C4-2B (cell line): ENCODE data around the gene SLC2A9.

ENCODE experiments used
- H3K27ac ChIP-seq: fragments of 450-650 bp; 2 replicates; pipeline ENCODE4 v1.5.1; 2017
- ZFX ChIP-seq: fragments of 450-650 bp; IDR thresholded peaks from 2 replicates; pipeline ENCODE4 v1.6.1; 2017
- TF ChIP-seq, protein P1 (sequence below): fragments of 450-650 bp; conservative IDR thresholded peaks from 2 replicates; pipeline ENCODE4 v1.5.1; 2017; ENCODE audit warnings: mild to moderate bottlenecking

Gene SLC2A9

DNA sequence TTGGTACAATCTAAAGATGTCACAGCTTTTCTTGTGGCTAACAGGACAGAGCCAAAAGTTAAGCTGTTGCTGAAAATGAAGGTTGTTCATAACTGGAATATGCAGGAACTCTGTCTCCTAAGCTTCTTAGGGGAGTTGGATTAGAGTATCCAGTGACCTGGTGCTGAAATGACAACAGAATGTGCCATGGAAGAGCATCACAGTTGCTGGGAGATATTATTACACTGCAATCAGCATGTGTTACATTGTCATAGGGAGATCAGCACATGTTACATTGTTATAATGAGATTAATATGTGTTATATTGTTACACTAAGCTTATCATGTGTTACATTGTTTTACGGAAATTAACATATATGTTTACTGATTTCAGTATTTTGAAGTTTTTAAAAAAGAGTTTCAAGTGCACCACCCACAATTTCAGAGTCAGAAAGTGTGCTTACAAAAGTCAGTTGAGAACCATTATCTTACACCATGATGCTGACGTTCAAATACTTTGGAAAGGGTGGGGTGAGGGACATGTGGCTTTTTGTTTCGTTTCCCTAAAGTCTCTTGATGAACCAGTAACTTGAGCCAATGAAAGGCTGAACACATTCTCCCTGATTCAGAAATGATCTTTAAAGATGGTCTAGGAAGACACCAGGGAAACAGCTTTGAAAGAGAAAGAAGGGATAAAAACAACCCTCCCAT, 126.5 kb downstream of the SLC2A9 start:
- no peak for TF ChIP-seq ZFX
- TF ChIP-seq, protein P1, sequence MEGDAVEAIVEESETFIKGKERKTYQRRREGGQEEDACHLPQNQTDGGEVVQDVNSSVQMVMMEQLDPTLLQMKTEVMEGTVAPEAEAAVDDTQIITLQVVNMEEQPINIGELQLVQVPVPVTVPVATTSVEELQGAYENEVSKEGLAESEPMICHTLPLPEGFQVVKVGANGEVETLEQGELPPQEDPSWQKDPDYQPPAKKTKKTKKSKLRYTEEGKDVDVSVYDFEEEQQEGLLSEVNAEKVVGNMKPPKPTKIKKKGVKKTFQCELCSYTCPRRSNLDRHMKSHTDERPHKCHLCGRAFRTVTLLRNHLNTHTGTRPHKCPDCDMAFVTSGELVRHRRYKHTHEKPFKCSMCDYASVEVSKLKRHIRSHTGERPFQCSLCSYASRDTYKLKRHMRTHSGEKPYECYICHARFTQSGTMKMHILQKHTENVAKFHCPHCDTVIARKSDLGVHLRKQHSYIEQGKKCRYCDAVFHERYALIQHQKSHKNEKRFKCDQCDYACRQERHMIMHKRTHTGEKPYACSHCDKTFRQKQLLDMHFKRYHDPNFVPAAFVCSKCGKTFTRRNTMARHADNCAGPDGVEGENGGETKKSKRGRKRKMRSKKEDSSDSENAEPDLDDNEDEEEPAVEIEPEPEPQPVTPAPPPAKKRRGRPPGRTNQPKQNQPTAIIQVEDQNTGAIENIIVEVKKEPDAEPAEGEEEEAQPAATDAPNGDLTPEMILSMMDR: no peak
- H3K27ac ChIP-seq: no peak overlapping the region

DNA sequence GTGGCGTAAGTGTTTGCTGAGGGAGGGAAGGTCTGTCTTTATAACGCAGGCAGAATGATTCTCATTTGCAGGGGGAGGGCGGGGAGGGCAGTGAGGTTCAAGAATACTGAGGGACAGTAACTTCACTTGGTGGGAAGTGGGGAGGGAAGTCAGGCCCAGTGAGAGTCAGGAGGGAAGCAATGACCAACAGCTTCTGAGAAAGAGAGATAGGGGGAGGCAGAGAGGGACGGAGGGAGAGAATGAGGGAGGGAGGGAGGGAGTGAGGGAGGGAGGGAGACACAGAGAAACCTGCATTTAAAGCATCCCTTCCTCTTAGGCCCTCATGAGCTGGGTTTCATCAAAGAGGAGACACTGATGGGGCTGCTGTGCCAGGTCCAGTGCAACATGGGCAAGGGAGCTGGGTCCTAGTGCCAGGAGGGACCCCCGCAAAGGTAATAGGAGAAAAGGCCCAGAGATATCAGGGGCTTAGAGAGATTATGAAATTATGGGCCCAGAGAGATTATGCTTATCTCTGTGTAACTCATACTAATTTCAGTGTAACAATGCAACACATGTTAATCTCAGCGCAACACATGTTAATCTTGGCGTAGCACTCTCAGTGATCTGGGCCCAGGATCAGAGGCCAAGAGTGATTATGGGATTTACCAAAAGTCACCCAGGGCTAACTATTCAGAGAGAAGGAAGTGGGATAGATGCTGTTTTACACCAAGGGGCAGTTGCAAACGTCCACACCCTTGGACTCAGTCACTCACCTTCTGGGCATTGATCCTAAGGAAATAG, 127.8 kb downstream of the SLC2A9 start:
- TF ChIP-seq, protein P1: no peak
- H3K27ac ChIP-seq: no peak overlapping the region

DNA sequence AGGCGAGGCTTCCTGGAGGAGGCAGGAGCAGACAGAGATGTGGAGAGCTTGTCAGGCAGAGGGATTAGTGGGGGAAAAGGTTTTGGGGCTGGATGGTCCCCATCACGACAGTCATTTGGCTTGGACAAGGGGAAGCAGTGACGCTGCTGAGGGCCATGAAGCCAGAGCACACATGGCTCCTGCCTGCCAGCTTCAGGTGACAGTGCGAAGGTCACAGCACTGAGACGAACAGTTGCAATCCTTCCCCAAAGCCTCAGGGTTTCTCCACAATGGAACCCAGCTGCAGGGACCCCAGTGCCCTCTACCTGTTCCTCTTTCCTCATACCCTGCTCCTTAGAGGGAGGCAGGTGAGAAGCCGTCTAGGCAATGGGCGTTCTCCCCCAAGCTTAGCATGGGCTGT, 129.6 kb downstream of the SLC2A9 start:
- no peak overlapping the region for H3K27ac ChIP-seq
- TF ChIP-seq, protein P1: no peak
- no peak for TF ChIP-seq ZFX

DNA sequence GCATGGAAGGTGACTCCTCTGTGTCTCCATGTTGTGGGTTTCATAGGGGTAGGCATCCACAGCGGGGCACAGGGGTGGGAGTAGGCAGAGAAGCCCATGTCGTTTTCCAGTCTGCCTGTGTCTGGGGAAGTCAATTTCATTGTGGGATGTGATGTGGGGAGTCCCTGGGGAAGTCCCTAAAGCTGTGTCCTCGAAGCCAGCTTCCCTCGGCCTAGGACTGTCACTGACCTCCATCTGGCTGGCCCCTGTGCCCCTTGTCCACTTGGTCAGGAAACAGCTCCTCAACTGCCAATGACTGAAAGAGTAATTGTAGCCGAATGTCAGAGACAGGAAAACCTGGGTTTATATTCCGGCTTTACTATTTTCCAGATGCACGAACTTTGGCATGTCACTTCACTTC, 130.2 kb downstream of the SLC2A9 start:
- TF ChIP-seq, protein P1: no peak
- TF ChIP-seq ZFX: no peak
- H3K27ac ChIP-seq: no peak overlapping the region

DNA sequence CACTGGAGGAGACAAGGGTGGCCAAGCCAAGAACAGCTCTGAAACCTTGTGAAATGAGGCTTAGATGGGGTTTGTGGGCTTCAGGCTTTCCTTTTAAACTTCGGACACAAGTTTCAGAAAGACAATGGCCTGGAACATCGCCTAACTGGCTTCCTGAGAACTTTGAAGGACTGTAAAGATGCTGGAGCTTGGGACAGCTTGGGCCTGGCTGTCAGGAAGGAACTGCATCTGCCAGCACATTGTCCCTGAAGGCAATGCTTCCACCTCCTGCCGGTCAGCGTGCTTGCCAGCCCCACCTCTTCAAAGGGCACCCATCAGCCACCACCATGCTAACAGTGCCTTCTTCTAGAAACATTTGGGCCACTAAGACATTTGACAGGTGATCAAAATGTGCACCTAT, 132.0 kb downstream of the SLC2A9 start:
- no peak overlapping the region for H3K27ac ChIP-seq
- TF ChIP-seq ZFX: no peak
- TF ChIP-seq, protein P1: no peak

DNA sequence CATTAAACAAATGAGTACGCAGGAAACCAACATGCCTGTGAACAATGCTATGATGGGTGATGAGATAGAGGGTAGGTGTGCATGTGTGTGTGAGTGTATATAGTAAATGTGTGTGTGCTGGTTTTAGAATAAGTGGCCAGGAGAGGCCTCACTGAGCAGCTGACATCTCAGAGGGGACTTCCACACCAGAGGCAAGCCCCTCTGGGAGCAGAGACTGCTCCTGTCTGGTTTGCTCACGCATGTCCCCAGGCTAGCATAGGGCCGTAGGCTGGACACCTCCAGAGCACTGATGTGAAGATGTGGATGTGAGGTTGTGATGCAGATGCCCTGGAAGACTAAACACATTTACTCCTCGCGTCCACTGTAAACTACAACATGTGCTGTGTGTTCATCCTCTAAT, 135.3 kb downstream of the SLC2A9 start:
- TF ChIP-seq ZFX: no peak
- TF ChIP-seq, protein P1: no peak
- H3K27ac ChIP-seq: no peak overlapping the region

DNA sequence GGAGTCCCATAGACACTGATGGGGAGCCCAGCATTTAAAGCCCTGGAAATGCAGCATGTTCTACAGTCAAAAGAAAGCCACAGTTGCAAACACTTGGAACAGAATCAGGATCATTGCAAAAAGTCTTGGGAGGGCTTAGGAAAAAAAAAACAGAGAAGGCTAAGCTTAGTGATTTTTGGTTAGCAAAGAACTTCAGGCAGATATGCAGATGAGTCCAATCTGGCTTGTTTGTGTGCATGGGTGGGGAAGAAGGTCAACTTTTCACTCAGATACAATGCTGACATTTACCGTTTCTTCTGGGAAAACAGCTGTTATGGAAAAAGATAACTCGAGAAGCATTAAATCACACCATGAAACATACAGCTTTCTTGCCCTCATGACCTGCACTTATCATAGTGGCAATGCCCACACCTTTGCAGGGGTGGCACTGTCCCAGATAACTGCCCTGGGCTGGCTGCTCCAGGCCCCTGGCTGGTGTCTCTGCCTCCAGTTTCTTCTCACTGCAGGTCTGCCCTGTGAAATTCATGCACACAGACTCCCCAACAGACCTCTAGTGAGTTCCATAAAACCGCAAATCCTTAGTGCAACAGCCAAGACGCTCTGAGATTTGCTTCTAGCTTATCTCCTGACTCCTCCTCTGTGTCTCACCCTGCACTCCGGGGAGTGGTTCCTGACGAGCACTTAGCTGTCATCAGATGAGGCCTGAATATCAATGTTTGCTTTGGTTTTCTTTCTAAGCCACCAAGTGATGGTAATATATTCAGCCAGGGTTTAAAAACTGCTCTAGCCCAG, 140.7 kb downstream of the SLC2A9 start:
- TF ChIP-seq ZFX: no peak
- TF ChIP-seq, protein P1: no peak
- no peak overlapping the region for H3K27ac ChIP-seq
